ENCODE measurements around the gene JAKMIP2.

The JAKMIP2 gene

DNA sequence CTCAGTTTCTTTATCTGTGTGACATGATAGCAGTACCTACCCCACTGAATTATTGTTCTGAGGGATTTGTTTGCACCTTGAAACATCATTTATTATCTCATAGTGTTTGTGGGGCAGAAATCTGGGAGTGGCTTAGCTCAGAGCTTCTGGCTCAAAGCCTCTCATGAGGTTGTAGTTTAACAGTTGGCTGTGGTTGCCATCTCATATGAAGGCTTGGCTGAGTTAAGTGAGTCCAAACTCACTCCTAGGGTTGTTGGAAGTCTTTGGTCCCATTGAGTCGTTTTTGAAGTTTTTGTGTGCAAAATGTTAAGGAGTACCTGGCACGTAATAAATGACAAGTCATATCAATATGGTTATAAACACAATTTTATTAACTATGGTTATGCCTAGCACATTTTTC is 3.6 kb upstream of the JAKMIP2 start:
- no peak for DNase-seq

DNA sequence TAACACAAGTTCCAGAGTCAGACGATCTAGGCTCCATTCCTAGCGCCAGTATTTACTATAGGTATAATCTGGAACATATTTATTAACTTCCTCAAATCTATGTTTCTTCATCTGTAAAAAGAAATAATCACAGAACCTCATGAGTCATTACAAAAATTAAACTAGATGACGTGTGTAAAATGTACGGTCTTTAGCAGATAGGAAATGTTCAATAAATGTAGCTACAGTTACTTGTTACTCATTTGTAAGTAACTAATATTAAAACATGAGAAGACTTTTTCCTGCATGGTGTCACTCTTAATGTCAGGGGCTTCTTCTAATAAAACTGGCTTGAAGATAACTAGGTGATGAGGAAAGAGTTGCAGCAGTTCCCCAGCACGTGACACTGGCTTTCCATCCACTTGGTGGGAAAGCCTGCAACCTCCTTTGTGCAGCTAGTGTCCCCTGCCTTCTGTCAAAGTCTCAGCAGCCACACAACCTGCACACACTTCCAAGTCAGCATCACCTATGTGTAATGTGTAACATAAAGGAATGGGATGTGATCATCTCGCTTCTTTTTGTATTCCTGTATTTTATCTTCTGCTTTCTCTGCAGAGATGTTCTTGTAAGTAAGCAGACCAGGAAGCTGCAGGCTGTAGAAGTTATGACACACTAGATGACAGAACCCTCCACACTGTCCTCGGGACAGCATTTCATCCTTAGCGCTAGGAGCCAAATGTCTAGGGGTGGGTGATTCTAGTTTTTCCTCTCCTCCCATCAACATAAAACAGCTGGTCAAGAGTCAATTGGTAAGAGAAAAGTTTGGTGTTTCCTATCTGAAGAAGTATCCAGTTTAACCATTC is 1.8 kb upstream of the JAKMIP2 start:
- DNase-seq = no peak

DNA sequence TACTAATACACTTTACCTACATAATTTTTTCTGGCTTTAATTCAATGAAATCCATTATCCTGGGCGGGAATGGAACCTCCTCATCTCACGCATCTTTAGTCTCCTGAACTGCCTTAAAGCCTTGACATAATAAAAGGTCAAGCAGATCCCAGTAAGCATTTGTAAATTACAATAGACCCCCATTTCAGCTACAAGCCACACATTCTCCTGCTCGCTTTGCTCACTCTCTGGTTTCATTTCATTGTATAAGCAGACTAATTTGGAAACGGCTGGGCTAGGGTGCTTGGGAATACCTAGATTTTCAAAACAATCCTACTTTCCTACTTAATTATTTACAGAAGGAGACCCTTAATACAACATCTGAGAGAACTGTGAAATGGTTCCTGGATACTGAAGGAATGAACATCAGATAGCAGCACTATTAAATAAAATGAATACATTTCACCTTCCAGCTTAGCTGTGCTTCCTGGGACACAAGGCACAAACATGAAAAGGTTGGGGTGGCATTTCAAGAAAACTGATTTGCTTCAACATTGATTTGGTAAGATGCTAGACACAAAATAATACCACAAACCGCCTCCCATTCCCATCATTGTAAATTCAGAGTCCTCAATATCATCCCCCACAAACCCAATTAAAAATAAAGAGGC is 1.5 kb downstream of the JAKMIP2 start:
- no peak for DNase-seq

DNA sequence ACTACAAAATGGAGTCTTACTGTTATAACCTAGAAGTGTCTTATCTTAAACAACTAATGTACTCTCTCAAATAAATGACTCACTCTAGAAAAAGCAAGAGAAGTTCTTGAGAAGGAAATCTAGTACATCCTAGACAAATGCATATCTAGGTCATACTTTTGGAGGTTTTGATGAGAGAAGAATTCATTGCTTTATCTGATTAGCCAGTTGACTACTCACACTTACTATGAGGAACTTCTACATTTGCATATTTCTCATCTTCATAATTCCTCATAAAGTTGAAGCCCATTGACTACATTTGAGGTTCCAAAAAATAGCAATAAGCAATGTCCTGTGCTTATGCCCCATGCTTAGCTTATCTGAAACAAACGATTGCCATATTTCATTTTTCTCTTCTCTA is 2.8 kb downstream of the JAKMIP2 start:
- no peak for DNase-seq

DNA sequence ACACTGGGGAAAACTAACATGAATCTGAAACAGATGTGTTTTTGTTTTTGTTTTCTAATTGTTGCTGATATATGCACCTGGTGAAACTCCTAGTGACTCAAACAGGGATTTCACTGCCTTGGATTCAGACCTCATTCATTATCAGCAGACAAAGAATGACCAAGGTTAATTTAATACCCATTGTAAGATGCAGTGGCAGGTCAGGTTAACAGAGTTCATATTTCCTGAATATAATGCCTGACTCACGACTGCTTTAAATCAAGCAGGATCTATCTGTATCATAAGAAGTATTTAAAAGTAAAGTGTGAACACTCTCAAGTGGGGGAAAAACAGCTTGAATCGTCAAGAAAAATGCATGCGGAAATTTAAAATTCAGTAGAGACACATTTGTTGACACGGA is 5.5 kb downstream of the JAKMIP2 start:
- DNase-seq = no peak

DNA sequence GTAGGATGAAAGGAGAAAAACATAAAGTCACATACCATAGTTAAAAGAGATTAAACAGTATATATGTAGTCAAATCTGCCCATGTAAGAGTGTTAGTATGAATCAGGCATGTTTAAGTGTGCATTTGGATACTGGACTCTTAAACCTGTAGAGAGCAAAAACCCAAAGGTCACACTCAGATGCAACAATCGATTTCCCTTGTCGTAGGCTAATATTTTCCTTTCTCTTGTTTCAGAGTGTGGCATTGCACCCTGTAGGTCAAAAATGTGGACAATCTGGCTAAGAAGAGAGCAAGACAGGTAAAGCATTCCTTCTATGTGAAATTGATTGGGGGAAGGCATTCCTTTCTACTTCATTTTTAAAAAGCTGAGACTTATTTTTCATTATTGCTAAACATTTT is 8.9 kb downstream of the JAKMIP2 start:
- DNase-seq = no peak

DNA sequence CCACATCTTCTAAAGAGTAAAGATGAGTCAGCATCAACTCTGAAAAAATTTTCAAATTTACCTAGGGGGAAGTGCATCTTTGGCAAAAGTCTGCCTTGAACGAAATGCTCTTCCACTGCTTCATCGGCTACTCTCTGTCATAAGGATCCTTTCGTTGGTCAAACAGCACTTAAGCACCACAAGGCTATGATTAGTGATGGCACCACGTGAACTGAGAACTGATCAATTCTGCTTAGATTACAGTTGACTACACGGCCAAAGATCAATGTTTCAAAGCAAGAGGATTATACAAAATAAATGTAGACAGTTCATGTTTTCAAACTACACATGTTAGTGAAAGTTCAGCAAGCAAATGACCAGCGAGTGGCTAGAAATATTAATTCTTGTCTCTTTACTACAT is 9.4 kb downstream of the JAKMIP2 start:
- no peak for DNase-seq

DNA sequence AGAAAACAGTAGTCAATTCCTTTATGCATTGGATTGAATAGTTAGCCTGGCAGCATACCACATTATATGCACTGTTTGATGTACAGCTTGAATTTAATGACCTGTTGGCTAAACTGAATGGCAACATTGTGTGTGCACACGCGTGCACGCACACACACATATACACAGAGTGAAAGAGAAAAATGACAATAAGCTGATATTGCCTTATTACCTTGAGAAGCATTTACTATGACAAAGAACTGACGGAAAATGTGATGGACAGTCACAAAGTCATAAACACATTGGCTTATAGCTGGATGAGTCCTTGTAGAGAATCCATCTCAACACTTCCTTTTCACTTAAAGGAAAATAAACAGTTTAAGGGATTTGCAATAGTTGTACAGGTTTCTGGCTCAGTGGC is 15.5 kb downstream of the JAKMIP2 start:
- DNase-seq = no peak

DNA sequence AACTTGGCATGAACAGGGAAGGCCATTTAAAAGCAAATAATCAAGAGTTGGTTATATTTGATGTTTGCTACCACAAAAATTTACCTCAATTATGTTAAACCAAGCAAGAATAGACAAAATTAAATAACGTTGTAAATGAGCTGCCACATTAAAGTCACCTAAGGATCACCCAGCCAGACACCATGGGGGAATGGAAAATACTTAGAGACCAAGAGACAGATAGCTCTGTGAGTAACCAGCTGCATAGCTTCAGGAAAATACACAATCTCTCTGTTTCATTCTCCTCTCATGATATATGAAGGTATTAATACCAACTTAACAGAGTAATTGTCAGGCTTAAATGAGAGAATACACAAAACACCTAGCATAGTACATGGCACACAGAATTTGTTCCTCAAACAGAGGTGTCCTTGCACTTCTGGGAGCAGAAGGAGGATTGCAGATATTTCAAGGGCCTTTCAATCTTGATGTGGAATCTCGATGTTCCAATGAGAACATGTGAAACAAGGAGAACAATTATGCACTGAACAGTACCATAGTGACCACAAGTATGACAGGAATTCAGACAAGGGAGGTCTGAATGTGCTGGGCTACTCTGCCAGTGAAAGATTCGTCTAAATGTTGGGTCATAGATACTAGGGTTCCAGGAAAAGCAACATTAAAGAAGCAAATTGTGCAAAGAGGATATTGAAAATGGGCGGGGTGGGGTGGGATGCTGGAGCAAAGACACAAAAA is 18.6 kb downstream of the JAKMIP2 start:
- DNase-seq = no peak

DNA sequence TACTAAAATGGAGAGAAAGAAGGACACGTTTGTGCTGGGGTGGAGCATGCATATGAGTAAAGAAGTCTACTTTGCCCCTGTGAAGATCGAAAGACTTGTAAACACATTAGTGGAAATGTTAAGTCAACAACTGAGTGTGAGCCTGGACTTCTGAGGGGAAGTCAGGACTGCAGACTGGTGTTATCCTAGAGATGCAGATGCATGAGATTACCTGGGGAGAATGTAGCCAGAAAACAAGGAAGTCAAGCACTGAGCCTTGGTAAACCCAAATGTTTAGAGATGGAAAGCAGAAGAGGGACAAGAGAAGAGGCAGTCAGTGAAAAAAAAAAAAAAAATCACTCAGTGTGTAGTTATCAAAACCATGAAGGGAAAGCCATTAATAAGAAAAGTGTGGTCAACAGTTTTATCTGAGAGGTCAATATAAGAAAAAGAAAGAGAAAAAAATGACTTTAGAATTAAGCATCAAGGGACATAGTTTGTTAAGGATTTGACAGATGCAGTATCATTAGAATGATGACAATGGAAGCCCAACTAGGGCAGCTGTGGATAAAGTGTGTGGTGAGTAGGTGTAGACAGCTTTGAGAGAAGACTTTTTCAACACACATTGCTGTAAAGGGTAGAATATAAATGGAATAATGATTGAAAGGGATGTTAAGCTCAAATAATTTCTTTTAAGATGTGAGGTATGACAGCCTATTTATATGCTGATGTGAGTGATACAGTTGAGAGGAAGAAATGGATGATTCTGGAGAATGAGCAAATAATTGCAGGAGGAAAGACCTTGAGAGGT is 22.2 kb downstream of the JAKMIP2 start:
- no peak for DNase-seq

DNA sequence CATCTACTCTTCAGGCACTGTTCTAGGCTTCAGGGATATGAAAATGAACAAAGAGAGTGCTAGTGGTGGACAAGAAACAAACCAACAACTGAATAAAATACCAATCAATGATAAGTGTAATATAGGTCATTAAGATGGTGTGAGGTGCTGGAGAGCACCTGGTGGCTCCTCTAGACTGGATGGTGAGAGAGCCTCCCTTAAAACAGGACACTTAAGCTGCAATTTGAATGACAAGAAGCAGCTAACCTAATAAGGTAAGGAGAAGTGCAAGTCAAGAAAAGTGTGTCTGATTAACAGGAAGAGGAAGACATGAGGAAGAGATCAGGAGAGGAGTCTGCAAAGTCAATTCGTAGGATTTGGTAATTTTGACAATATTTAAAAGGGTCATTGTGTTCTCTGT is 23.1 kb downstream of the JAKMIP2 start:
- no peak for DNase-seq

DNA sequence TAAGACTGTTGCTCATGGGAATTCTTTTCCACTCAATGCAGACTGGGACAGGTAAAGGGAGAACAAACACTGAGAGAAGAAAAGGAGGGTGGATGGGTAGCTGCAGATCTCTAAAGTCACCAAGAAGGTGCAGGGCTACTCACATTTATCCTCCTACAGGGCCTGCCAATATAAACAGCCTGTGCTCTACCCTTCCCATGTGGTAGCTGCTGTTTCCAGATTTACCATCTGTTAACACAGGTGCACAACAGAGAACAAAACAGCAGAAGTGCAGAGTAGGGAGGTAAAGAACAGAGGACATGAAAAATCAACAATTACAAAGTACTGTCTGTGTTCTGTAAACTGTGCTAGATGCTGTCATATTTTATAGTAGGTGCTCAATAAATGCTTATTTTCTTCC is 26.0 kb downstream of the JAKMIP2 start:
- no peak for DNase-seq

DNA sequence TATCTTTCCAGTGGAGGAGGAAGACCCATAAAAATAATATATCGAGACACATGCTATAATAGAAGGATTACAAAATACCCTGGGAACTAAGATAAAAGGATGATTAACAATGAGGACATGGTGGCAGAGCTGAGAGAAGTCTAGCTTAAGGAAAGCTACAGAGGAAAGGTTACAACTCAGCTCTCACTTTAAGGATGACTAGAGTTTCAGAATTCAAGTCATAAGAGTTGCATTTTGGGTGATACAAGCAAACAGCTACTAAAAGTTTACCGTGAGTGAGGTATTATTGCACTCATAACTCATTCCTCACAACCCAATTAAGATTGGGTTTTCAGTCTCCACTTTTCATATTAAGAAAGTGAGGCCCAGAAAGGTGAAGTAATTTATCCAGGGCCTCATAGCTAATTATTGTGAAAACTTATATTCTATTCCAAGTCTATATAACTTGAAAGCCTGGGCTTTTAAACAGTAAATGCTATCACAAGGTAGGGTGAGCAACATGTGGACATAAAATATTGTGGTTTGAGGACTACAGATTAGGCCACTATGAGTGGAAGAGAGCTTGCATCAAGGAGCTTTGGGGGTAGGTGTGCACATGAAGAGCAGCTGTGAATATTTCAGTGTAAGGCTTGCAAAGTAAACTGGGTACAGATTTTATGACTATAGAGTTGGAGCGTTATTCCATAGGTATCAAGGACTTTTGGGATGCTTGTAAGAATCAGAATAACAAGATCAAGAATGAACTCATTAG is 28.0 kb downstream of the JAKMIP2 start:
- DNase-seq = no peak

DNA sequence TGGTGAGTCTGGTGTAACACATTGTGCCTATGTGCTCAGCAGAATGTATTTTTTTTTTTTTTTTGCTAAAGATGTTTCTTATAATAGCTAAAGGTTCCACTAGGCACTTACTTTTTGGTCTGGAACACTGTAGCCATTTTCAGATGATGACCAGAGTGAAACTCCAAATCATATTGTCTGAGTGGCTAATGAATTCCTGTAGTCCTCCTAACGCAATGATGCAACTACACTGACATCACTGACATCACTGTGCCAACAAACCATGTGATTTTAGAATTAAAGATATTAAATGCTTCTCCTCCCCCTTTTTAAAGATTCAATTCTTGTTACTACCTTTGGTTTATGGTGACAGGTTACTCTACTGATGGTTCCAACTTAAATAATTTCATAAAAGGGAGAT is 28.8 kb downstream of the JAKMIP2 start:
- DNase-seq = no peak

DNA sequence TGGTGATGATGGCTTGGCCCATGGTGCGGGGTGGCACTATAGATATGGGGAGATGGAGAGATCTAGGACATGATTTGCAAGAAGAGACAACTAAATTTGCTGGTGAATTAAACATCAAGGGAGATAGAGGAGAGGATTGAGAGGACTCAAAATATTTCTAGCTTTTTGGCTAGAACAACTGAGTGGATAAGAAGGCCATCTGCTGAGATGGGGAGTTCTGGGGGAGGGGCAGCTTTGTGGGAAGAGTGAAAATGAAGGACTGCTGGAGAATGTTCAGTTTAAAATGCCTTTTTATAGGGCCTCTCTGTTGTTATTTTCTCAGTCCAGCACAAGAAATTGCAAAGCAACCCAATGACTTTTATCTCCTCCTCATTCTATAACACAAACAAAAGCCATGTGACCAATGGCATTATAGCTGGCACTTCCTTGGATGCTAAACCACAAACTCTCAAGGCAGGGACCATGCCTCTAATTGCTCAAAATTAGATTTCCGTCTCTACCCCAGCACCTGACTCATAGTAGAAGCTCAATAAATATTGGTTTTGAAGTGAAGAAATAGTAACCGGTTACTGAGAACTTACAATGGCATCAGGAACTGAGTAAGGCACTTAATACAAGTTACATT is 29.8 kb downstream of the JAKMIP2 start:
- no peak for DNase-seq

DNA sequence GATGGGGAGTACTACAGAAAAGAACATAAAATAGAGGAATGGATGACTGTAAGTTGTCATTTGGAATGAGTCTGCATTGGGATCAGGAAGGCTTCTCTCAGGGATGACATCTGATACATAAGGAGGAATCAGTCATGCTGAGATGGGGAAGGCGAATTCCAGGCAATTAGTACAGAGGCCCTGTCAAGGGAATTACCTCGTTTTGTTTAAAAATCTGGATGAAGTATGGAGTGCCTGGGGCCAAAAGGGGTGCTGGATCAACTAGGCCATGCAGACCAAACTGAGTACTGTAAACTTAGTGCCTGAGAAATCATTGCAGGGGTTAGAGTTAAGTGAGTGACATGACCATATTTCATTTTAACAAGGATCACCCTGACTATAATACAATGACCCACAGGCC is 30.5 kb downstream of the JAKMIP2 start:
- no peak for DNase-seq

DNA sequence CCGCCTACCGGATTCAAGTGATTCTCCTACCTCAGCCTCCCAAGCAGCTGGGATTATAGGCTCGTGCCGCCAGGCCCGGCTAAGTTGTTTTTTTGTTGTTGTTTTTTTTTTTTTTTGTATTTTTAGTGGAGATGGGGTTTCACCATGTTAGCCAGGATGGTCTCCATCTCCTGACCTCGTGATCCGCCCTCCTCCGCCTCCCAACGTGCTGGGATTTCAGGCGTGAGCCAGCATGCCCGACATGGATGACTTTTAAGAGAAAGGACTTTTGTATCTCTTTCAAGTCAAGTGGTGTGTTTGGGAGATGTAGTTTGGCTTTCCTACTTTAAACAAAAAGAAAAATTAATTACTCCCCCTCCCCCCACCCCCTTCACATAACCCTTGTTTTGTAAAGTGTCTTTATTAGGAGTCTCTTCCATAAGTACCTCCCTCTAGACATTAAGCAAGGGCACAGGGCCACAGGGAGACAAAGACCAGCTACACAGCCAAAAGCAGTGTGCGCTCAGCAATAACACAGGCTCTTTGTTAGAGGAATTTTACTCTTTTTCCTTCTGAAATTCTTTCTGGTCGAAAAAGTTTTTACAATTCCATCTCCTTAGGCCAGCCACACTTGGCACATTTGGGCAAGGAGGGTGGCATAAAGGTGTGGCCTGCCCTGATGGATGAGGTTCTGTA is 31.2 kb downstream of the JAKMIP2 start:
- no peak for DNase-seq

DNA sequence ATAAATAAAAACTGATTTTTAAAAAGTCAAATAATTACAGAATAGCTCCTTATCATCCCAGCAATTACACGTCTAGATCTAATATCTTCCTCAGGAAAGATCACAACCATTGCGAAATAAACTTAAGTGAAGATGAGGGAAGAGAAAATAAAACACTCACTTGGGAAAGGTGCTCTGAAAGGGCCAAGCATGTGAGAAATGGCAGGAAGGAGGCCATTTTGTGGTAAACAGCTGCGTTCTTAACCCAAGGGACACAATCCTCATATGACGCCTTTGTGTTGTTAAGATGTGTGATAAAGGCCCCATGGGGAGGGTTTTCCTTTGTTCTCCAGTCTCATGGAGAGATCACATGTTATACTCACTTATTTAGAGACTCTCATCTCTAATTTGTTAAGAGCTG is 32.5 kb downstream of the JAKMIP2 start:
- peak; percentile 81 for DNase-seq

DNA sequence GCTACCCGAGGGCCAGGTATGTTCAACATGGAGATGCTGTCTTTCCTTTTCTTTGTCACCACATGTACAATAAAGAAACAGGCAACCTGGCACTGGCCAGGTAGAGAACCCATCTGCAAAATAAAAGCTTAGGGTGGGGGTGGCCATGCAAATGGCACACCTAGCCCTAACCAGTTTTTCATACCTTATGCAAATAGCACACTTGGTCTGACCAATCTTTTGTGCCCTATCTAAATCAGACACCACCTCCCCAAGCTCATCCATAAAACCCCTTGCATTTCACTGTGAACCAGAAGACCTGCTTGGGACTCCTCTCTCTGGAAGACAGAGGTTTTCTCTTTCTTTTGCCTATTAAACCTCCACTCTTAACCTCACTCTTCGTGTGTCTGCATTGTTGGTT is 33.9 kb downstream of the JAKMIP2 start:
- no peak for DNase-seq

DNA sequence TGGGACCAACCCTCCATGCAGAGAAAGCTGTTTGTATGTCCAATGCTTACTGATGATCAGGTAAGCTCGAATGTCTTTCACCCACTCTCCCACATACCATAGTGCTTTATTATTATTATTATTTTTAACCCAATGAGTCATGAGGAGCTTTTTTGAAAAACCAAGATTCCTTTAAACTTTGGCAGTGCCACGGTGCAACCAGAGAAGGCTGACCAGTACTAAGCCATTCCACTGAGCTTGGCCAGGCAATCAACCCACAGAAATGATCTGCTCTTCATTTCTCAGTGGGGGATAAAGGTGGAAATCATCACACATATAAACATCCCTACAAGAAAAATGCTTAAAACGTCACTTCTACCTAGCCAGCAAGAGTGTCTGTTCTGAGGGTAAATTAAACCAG is 35.5 kb downstream of the JAKMIP2 start:
- no peak for DNase-seq

DNA sequence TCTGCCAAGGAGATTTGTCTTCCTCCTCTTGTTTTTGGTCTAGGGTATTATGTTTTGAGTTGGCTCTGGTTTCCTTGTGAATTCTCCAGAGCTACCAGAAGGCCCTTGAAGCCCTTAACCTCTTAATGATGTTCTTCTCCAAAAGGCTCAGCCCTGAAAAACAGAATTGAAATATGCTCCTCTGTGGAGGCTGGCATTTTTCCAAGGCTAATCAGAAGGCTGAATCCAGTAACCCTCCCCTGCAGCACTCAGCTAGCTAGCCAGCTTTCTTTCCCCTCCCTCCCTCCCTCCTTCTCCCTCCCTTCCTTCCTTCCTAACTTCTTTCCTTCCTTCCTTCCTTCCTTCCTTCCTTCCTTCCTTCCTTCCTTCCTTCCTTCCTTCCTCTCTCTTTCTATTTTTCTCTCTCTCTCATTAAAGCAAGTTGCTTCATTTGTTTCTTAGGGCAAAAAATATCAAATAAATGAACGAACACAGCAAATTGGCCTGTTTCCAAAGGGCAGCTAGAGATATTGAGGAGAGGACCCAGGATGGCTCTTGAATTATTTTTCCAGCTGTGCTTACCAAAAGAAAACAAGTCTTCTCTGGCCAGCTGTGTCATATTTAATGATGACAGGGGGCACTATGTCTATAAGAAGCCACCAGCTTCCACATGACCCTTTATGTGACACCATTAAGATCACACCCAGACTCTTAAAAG is 38.7 kb downstream of the JAKMIP2 start:
- peak; percentile 84 for DNase-seq
